Common myeloid progenitor, CD34-positive (primary cell): ENCODE results near the gene MLLT10.

ENCODE experiments used
- CTCF ChIA-PET: fragments of 350-600 bp; sonication (Branson Sonifier 250); formaldehyde crosslinking; loops from one replicate; lab custom pipeline; 2021; ENCODE audit warnings: antibody characterized with exemption; lab: Charles Lee
- POLR2A ChIA-PET: fragments of 350-600 bp; sonication (Branson Sonifier 250); formaldehyde crosslinking; loops from one replicate; lab custom pipeline; 2021; ENCODE audit warnings: antibody characterized with exemption; lab: Charles Lee
- DNase-seq, 3 donors: peaks; one replicate each; pipeline versions ENCODE4 v3.0.0 to v3.0.0-alpha.2; 2013
- H3K27ac ChIP-seq, 2 experiments: 1 replicate in 1 of 2; 2 replicates in 1 of 2; pipeline ENCODE4 v1.7.0; 2013; ENCODE audit warnings: inconsistent platforms in 2 of 2, low read length in 2 of 2, mild to moderate bottlenecking in 2 of 2, low read depth in 1 of 2, moderate library complexity in 1 of 2; ENCODE audit not compliant: severe bottlenecking in 2 of 2, insufficient read depth in 1 of 2, poor library complexity in 1 of 2
- H3K27me3 ChIP-seq, 5 experiments: replicated peaks in 2 of 5; 1 replicate in 3 of 5; 2 replicates in 2 of 5; pipeline versions ENCODE4 v1.6.1 to v1.7.0; 2013; ENCODE audit warnings: low read length in 4 of 5, mild to moderate bottlenecking in 2 of 5, moderate library complexity in 2 of 5, inconsistent platforms in 1 of 5; ENCODE audit not compliant: insufficient read depth in 5 of 5, control insufficient read depth in 4 of 5
- H3K36me3 ChIP-seq, 4 experiments: 1 replicate in 2 of 4; 2 replicates in 2 of 4; pipeline versions ENCODE4 v1.6.1 to v1.7.0; 2013; ENCODE audit warnings: low read length in 3 of 4, control low read depth in 1 of 4, mild to moderate bottlenecking in 1 of 4; ENCODE audit not compliant: control insufficient read depth in 4 of 4, insufficient read depth in 4 of 4
- H3K4me1 ChIP-seq, 4 experiments: 1 replicate in 3 of 4; 2 replicates in 1 of 4; pipeline versions ENCODE4 v1.6.1 to v1.7.1; 2013; ENCODE audit warnings: low read length in 3 of 4, mild to moderate bottlenecking in 3 of 4, control low read depth in 1 of 4, inconsistent platforms in 1 of 4, moderate library complexity in 1 of 4; ENCODE audit not compliant: control insufficient read depth in 4 of 4, insufficient read depth in 4 of 4; ENCODE audit errors: control extremely low read depth in 1 of 4
- H3K4me3 ChIP-seq, 7 experiments: 1 replicate in 4 of 7; 2 replicates in 3 of 7; pipeline versions ENCODE4 v1.5.1 to v1.7.0; 2013; ENCODE audit warnings: mild to moderate bottlenecking in 7 of 7, low read length in 6 of 7, moderate library complexity in 6 of 7, inconsistent platforms in 2 of 7, low read depth in 2 of 7, control low read depth in 1 of 7; ENCODE audit not compliant: insufficient read depth in 4 of 7, control insufficient read depth in 1 of 7; ENCODE audit errors: extremely low read depth in 1 of 7
- H3K9me3 ChIP-seq, 5 experiments: 1 replicate in 4 of 5; 2 replicates in 1 of 5; pipeline versions ENCODE4 v1.6.1 to v1.7.1; 2013; ENCODE audit warnings: low read length in 4 of 5, mild to moderate bottlenecking in 2 of 5, inconsistent platforms in 1 of 5, low read depth in 1 of 5, moderate library complexity in 1 of 5; ENCODE audit not compliant: control insufficient read depth in 4 of 5, insufficient read depth in 2 of 5; ENCODE audit errors: control extremely low read depth in 1 of 5
- WGBS: methylation state at CpG from one replicate; pipeline ENCODE4 v1.1.5; 2013; ENCODE audit not compliant: insufficient coverage; 5-methylcytosine and 5-hydroxymethylcytosine counted together

Gene MLLT10

DNA sequence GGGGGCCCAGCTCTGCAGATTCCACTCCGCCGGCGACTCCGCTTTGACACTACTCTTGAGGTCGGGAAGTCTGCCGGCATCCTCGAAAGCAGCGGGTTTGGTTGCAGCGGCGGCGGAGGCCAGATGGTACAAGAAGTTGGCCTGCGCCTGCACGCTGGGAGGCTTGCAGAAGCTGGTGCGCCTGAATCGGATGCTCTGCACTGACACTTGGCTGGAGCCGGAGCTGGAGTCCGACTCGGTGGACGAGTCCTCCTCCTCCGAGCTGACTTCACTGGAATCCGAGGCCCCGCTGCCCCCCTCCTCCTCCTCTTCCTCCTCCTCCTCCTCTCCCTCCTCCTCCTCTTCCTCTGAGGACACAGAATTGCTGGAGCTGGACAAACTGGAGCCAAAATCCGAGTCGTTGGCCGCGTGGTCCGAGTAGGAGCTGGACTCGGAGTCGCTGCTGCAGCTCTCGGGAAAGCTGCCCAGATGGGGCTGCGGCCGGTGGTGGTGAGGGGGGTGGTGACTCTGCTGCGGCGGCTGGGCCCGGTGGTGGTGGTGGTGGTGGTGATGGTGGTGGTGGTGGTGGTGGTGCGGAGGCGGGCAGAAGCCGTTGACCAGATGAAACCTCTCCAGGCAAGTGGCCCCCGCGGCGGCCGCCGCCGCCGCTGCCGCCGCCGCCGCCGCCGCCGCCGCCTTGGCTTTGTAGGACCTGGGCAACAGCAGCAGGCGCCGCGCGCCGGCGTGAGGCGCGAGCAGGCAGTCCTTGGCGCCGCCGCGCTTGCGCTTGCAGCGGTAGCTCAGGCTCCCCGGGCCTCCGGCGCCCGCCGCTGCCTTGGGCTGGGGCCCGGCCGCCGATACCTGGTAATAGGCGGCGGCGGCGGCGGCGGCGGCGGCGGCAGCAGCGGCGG lies 17.5 kb upstream of the MLLT10 start:
- CTCF ChIA-PET = interaction anchor here (0.7 to 2.8 kb wide), 9 partner anchors 9 to 238 kb away, joined by 3 to 12 read pairs (median 4); partner anchors contain the start of gene SKIDA1
- under 1% methylated on average over 58 of the region's 86 CpGs for WGBS
- POLR2A ChIA-PET = interaction anchor here (1.1 to 2.3 kb wide), 2 partner anchors 10 to 20 kb away, joined by 3 to 9 read pairs; partner anchors contain the start of gene SKIDA1
- Histone ChIP-seq H3K27me3 (no peaks in the 10 kb centered on the region), H3K27ac (no peak overlapping the region), H3K4me1 (peaks cover 19 to 63% (median 44%) of the 10 kb centered on the region in 4 experiments), H3K36me3 (no peaks in the 10 kb centered on the region), H3K9me3 (no peaks in the 10 kb centered on the region), H3K4me3 (peak overlapping the region; percentile 45 to 90 (median 78))
- peak; percentile 74 to 82 (median 78) for DNase-seq

DNA sequence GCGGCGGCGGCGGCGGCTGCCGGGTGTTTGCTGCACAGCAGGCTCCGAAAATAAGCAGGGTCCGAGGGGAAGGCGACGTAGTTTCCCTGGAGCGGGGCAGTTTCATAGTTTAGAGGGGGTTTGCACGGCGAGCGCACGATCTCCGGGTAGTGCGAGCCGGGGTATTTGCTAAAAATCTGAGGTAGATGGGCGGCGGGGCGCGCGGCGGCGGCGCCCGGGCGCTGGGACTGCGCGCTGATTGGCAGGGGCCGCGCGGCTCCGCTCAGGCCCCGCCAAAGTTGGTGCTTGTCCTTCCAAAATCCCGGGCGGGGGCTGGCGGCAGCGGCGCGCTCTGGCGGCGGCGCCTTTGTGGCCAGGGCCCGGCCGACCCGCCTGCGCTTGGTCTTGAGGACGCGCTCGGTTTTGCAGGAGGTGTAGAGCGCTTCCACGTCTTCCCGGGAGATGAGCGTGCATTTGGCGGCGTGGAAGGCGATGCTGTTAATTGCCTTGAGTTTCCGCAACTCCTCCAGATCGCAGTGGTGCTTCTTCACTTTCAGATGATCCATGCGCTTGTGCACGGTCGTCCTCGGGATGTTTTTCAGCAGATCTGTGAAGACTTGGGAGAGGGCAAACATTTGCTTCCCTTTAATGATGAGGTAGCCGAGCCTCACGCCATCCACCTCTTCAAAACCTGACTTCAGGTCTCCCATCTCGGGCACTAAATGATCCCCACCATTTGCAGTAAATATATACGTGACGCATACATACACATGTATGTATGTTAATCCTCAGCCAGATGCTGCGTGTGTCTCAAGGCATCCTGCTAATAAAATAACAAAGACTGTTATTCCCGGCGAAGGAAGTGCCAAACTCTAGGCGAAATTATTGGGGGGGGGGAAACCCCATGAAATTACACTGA lies 16.6 kb upstream of the MLLT10 start:
- Histone ChIP-seq H3K27me3 (no peaks in the 10 kb centered on the region), H3K9me3 (no peaks in the 10 kb centered on the region), H3K4me3 (peak overlapping the region; percentile 73 to 96 (median 81)), H3K4me1 (peaks cover 22 to 63% (median 46%) of the 10 kb centered on the region in 4 experiments), H3K27ac (no peak overlapping the region), H3K36me3 (no peaks in the 10 kb centered on the region)
- peak; percentile 49 to 74 (median 57) for DNase-seq
- ChIA-PET POLR2A (interaction anchor here (2.0 to 2.3 kb wide), 2 partner anchors 9 to 21 kb away, joined by 8 to 9 read pairs; partner anchors contain the start of gene SKIDA1), CTCF (interaction anchor here (0.6 to 16.3 kb wide), 8 partner anchors 10 to 239 kb away, joined by 3 to 134 read pairs (median 5); partner anchors contain the start of gene MLLT10)
- WGBS = under 1% methylated on average over 60 of the region's 73 CpGs

DNA sequence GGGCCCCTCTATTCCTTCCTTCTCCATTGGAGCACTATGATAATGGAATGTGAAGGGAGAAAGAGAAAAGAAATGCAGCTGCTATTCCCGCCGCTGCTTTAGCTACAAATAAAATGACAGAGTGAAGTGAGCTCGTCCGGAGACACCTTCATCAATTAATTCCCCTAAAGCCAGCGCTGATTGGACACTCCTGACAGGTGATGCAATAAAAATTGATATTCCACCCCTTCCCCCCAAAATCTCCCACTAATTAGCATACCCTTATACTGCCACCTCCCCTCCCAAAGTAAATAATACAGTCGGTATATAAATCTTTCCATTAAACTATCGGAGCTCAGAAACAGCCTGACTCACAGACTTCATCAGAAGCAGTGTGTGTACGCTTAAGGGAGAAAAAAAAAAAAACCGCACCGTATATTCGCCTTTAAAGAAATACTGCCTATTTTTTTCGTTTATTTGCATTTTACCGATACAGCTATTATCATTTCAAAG lies 15.8 kb upstream of the MLLT10 start:
- no peaks in the 10 kb centered on the region for H3K27me3 ChIP-seq
- 0% methylated on average over 2 of the region's 13 CpGs for WGBS
- H3K36me3 ChIP-seq = no peaks in the 10 kb centered on the region
- ChIA-PET POLR2A (interaction anchor here (0.6 to 2.3 kb wide), 3 partner anchors 8 to 21 kb away, joined by 3 to 9 read pairs (median 8); partner anchors contain the start of gene SKIDA1), CTCF (interaction anchor here (0.6 to 16.3 kb wide), 7 partner anchors 10 to 73 kb away, joined by 3 to 134 read pairs (median 4); partner anchors contain the start of gene MLLT10)
- peak in 2 of 3 donors; percentile 70 to 84 for DNase-seq
- no peaks in the 10 kb centered on the region for H3K9me3 ChIP-seq
- peak overlapping the region in 6 of 7 experiments; percentile 73 to 96 (median 81) for H3K4me3 ChIP-seq
- peaks cover 25 to 70% (median 53%) of the 10 kb centered on the region in 4 experiments for H3K4me1 ChIP-seq
- H3K27ac ChIP-seq = no peak overlapping the region

- Histone ChIP-seq H3K4me1 (peaks cover 31 to 76% (median 60%) of the 10 kb centered on the region in 4 experiments), H3K4me3 (peak overlapping the region; percentile 23 to 96 (median 81)), H3K36me3 (no peaks in the 10 kb centered on the region), H3K27me3 (no peaks in the 10 kb centered on the region), H3K9me3 (no peaks in the 10 kb centered on the region), H3K27ac (peak overlapping the region; percentile 27 to 30)
- WGBS = 0% methylated on average over 6 of the region's 16 CpGs
- DNase-seq = peak in 1 of 3 donors; percentile 35
- ChIA-PET POLR2A (interaction anchor here (0.6 to 2.0 kb wide), 3 partner anchors 17 to 441 kb away, joined by 3 to 8 read pairs (median 4); no protein-coding TSS in a partner anchor), CTCF (interaction anchor here (0.6 to 16.3 kb wide), 7 partner anchors 11 to 73 kb away, joined by 3 to 134 read pairs (median 4); no protein-coding TSS in a partner anchor)
These were observed 15.2 kb upstream of the MLLT10 start for GRCh38 chr10:21518641-21519396.

- POLR2A ChIA-PET = interaction anchor here (0.6 to 2.0 kb wide), 3 partner anchors 23 to 442 kb away, joined by 4 to 8 read pairs (median 4); no protein-coding TSS in a partner anchor
- Histone ChIP-seq H3K4me1 (peaks cover 35 to 79% (median 65%) of the 10 kb centered on the region in 4 experiments), H3K27me3 (no peaks in the 10 kb centered on the region), H3K27ac (peak overlapping the region in 1 of 2 experiments; percentile 63), H3K36me3 (no peaks in the 10 kb centered on the region), H3K4me3 (peak overlapping the region in 6 of 7 experiments; percentile 73 to 96 (median 81)), H3K9me3 (no peaks in the 10 kb centered on the region)
- CTCF ChIA-PET = interaction anchor here (1.0 to 16.3 kb wide), 3 partner anchors 21 to 170 kb away, joined by 3 to 134 read pairs (median 6); no protein-coding TSS in a partner anchor
- DNase-seq = no peak
- 2% methylated on average over 6 of the region's 11 CpGs for WGBS
These were observed 14.6 kb upstream of the MLLT10 start for GRCh38 chr10:21519397-21519933.
